Esophagus muscularis mucosa (tissue), 4 donors: ENCODE measurements around the gene PFN3. TPM values are rescaled to one million over a fixed set of nuclear protein-coding genes. Genes with fewer than 3 reads are reported as not detected.

Source experiments
- DNase-seq: peaks from one replicate; pipeline ENCODE4 v3.0.0-alpha.2; 2017; ENCODE audit errors: extremely low spot score
- H3K27ac ChIP-seq, 4 donors: fragments of 200-600 bp; sonication (generic); replicated peaks in 1 of 4; 1 replicate in 3 of 4; 2 replicates in 1 of 4; pipeline ENCODE4 v1.5.1; 2016 to 2019; ENCODE audit warnings: mild to moderate bottlenecking in 1 of 4
- H3K27me3 ChIP-seq, 4 donors: fragments of 200-600 bp; sonication (generic); one replicate each; pipeline versions ENCODE4 v1.5.1 to v1.6.0; 2016 to 2019
- H3K36me3 ChIP-seq, 4 donors: fragments of 200-600 bp; sonication (generic); one replicate each; pipeline ENCODE4 v1.5.1; 2016 to 2019
- H3K4me1 ChIP-seq, 4 donors: fragments of 200-600 bp; sonication (generic); one replicate each; pipeline ENCODE4 v1.5.1; 2016 to 2019
- H3K4me3 ChIP-seq, 4 donors: fragments of 200-600 bp; sonication (generic); 1 replicate in 2 of 4; 2 replicates in 2 of 4; pipeline ENCODE4 v1.5.1; 2016 to 2019; ENCODE audit warnings: mild to moderate bottlenecking in 4 of 4, moderate library complexity in 1 of 4
- H3K9me3 ChIP-seq, 4 donors: fragments of 200-600 bp; sonication (generic); 1 replicate in 3 of 4; 2 replicates in 1 of 4; pipeline ENCODE4 v1.5.1; 2016 to 2019
- EP300 ChIP-seq: sonication (generic); formaldehyde crosslinking; IDR thresholded peaks from one replicate; pipeline ENCODE4 v1.6.1; 2017; ENCODE audit warnings: antibody characterized with exemption
- POLR2A ChIP-seq: fragments of 450-650 bp; IDR thresholded peaks from one replicate; pipeline ENCODE4 v1.6.1; 2017; ENCODE audit warnings: antibody characterized with exemption, moderate library complexity, mild to moderate bottlenecking, low read depth
- POLR2AphosphoS5 ChIP-seq, 2 donors: sonication (generic); formaldehyde crosslinking; IDR thresholded peaks; one replicate each; pipeline ENCODE4 v1.6.1; 2017; ENCODE audit warnings: antibody characterized with exemption in 2 of 2
- WGBS: methylation state at CpG from one replicate; pipeline ENCODE4 v1.1.5; 2018; 5-methylcytosine and 5-hydroxymethylcytosine counted together
- intact Hi-C: fragments of 100-400 bp; cut with DNase I; formaldehyde crosslinking; loops from one replicate; pipeline ENCODE4 v1.15.1; 2023
- total RNA-seq, 4 donors: library from RNA; depleted of rRNA; stranded (reverse); fragments of >200 nt; gene quantifications; one replicate each; pipeline versions ENCODE4 v1.1.0 to v1.2.1, GENCODE V29; 2016
- TF ChIP-seq, protein P1 (sequence below), 3 experiments: fragments of 200-600 bp in 2 of 3; fragments of 450-650 bp in 1 of 3; sonication (generic) in 2 of 3; IDR thresholded peaks; one replicate each; pipeline ENCODE4 v1.5.1; 2017 to 2019; ENCODE audit warnings: antibody characterized with exemption in 3 of 3, mild to moderate bottlenecking in 2 of 3, moderate library complexity in 1 of 3

Gene PFN3
- total RNA-seq, 4 donors from 2014 or later = not detected

DNA sequence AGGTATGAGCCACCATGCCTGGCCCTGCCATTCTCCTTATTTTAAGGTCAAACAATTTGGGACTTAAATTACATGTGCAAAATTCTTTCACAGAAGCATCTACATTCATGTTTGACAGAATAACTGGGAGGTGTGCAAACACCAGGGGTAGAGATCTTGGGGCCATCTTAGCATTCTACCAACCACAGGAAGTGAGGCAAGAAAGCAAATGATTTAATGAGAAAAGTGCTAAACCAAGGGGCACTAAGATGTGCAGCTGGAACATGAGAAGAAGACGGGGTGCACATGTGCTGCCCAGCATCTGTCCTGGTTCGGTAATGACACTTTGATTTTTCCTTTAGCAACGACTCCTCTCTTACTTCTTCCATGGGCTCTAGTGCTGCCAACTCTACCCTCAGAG is 10.1 kb upstream of the PFN3 start:
- no peak overlapping the region for H3K4me3 ChIP-seq
- H3K27ac ChIP-seq = no peak overlapping the region
- TF ChIP-seq, protein P1, sequence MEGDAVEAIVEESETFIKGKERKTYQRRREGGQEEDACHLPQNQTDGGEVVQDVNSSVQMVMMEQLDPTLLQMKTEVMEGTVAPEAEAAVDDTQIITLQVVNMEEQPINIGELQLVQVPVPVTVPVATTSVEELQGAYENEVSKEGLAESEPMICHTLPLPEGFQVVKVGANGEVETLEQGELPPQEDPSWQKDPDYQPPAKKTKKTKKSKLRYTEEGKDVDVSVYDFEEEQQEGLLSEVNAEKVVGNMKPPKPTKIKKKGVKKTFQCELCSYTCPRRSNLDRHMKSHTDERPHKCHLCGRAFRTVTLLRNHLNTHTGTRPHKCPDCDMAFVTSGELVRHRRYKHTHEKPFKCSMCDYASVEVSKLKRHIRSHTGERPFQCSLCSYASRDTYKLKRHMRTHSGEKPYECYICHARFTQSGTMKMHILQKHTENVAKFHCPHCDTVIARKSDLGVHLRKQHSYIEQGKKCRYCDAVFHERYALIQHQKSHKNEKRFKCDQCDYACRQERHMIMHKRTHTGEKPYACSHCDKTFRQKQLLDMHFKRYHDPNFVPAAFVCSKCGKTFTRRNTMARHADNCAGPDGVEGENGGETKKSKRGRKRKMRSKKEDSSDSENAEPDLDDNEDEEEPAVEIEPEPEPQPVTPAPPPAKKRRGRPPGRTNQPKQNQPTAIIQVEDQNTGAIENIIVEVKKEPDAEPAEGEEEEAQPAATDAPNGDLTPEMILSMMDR (IDR thresholded peaks at IDR 0.05) = no peak
- TF ChIP-seq POLR2A = no peak
- no peak for TF ChIP-seq EP300
- no peak for TF ChIP-seq POLR2AphosphoS5 (IDR thresholded peaks at IDR 0.05)
- peaks cover 0 to 6% (median 0%) of the 10 kb centered on the region in 4 donors for H3K27me3 ChIP-seq
- no peaks in the 10 kb centered on the region for H3K4me1 ChIP-seq
- 73% methylated on average over 3 of the region's 3 CpGs for WGBS
- H3K9me3 ChIP-seq = no peaks in the 10 kb centered on the region
- DNase-seq = no peak
- no peaks in the 10 kb centered on the region for H3K36me3 ChIP-seq
- intact Hi-C loops = no loop called here

DNA sequence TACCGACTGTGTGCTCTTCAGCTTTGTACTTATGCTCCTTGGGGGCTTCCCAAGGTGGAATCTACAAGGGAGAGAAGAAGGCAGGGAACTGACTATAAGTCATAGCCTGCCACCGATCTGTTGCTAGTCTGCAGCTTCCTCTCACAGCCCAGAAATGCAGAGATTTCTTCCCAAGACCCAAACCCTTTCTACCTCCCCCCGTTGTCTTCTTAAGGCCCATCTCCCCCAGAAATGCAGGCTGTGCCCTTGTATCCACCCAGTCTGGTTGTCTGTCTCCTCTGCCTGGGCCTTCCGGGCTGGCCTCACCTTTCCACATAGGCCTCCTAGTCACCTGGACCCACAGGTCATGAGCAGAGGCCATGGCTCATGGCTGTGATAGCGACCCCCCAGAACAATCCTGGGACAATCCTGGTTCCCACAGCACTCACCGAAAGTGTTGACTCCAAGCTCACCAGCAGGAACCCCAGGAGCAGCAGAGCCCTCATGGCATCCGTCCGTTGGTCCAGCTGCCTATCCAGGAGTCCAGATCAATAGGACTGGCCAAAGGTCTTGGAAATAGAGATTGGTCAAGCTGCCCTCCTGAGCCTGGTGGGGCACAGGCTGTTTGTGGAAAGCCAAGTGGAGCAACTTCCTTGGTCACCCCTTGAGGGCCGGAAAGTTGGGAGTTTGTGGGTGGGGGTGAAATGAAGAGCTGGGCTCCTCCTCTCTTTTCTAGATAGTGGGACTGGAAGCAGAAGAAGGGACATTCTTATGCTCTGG is 8.8 kb upstream of the PFN3 start, which contains the start of gene F12:
Gene F12, minus strand, starts transcription at position 522 of the 759 bp plus-strand sequence. Its CDS starts 37 bp downstream, at position 485.
- intact Hi-C loops = no loop called here
- WGBS = 85% methylated on average over 6 of the region's 9 CpGs
- H3K36me3 ChIP-seq = no peaks in the 10 kb centered on the region

GRCh38 chr5:177405805-177406204 is 5.3 kb upstream of the PFN3 start:
- Histone ChIP-seq H3K27me3 (peaks cover 7 to 54% (median 31%) of the 10 kb centered on the region in 4 donors), H3K27ac (no peak overlapping the region), H3K36me3 (no peaks in the 10 kb centered on the region), H3K9me3 (no peaks in the 10 kb centered on the region), H3K4me1 (peaks cover 27 to 36% (median 32%) of the 10 kb centered on the region in 4 donors), H3K4me3 (no peak overlapping the region)
- 40% methylated on average over 1 of the region's 5 CpGs for WGBS
- intact Hi-C loops = no loop called here
- TF ChIP-seq POLR2A = no peak
- TF ChIP-seq EP300 = no peak
- no peak for TF ChIP-seq POLR2AphosphoS5 (IDR thresholded peaks at IDR 0.05)
- TF ChIP-seq, protein P1 (IDR thresholded peaks at IDR 0.05) = no peak
- no peak for DNase-seq

More for the DNA sequence above, 8.8 kb upstream of the PFN3 start, which contains the start of gene F12:
- Histone ChIP-seq H3K4me1 (peaks cover 8 to 10% (median 8%) of the 10 kb centered on the region in 4 donors), H3K27ac (no peak within 1 kb of the TSS), H3K9me3 (no peaks in the 10 kb centered on the region), H3K27me3 (peaks cover 0 to 20% (median under 1%) of the 10 kb centered on the region in 4 donors), H3K4me3 (no peak within 1 kb of the TSS)
- no peak for TF ChIP-seq POLR2A
- TF ChIP-seq, protein P1 (IDR thresholded peaks at IDR 0.05) = no peak
- TF ChIP-seq POLR2AphosphoS5 (IDR thresholded peaks at IDR 0.05) = no peak
- TF ChIP-seq EP300 = no peak
- no peak for DNase-seq

GRCh38 chr5:177405312-177405711 is 4.9 kb upstream of the PFN3 start:
- DNase-seq = no peak
- H3K27me3 ChIP-seq = peaks cover 9 to 59% (median 36%) of the 10 kb centered on the region in 4 donors
- H3K27ac ChIP-seq = no peak overlapping the region
- peaks cover 28 to 39% (median 35%) of the 10 kb centered on the region in 4 donors for H3K4me1 ChIP-seq
- H3K4me3 ChIP-seq = no peak overlapping the region
- H3K36me3 ChIP-seq = no peaks in the 10 kb centered on the region
- TF ChIP-seq POLR2A (no peak), EP300 (no peak), POLR2AphosphoS5 (IDR thresholded peaks at IDR 0.05) (no peak)
- TF ChIP-seq, protein P1 (IDR thresholded peaks at IDR 0.05) = no peak
- H3K9me3 ChIP-seq = no peaks in the 10 kb centered on the region
- intact Hi-C loops = no loop called here
- 86% methylated on average over 1 of the region's 2 CpGs for WGBS
